EH (cell line): ENCODE data around the gene MNX1.

Experiments
- DNase-seq: peaks from one replicate; pipeline ENCODE4 v3.0.0-alpha.2; 2015; ENCODE audit warnings: low read depth

Gene MNX1

DNA sequence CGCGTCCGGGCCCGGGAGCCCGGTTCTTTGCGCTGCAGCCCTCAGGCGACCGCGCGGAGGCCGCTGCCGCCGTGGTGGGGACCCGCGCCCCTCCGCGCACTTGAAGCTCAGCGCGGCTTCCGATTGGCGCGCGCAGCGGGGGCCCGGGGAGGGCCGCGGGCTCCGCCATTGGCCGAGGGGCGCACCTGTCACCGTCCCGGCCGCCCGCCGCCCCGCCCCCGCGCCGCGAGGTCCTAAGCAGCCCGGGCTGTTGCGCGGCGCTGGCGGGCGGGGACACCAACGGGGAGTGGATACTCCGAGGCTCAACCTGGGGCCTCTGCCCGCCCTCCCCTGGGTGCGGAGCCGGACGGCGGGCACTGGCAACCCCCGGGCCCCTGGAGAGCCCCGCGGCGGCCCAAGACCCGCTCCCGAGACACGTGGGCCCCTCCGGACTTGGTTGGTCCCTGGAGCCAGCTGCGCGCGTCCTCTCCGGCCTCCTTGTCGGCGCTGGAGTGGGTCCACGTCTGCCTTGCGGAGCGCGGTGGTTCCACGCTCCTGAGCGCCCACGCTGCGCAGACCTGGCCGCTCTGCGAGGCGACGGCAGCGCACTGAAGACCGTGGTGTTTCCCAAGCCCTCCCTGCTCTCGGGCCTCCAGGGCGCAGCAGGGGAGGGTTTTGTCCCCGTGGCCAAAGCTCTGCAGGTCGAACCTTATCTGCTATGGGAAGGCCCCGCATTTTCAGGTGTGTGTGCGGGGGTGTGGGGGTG lies at the start of gene MNX1:
Gene MNX1 (minus strand): TSS at position 76 of the 745 bp plus-strand sequence. CDS start 313 bp downstream, outside the sequence.
- DNase-seq: no peak

DNA sequence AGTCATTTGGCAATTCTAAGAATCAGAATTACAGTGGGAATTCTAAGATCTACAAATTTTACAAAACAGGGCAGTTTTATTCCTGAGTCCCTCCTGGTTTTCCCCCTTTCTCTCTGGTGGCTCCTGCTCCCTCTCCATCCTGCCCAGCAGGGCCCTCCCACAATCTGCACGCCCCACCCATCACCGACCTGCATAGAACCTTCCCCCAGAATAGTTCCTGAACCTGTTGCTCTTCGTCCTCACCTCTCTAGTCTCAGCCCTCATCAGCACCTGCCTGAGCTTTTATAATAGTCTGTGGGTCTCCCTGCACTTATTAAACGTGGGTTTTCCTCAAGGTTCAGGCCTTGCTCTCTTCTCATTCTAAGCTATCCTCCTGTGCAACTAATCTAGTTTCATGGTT lies 49.1 kb upstream of the MNX1 start:
- DNase-seq: no peak

DNA sequence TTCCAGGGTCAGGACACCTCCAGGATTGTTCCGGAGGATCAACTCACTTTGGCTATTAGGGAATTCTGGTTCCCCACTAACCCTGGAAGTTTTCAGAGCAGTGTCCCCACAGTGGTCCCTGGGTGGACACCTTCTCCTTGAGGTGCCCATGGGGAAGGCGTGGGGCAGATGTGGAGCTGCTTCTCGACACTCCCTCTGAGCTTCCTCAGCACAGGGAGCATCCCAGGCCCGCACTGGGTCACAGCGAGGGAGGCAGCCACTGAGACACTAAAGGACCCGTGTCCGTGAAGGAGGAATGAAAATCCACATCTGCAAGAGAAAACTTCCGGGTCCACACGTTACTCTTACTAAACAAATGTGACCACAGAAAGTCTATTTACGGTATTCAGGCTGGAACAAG lies 48.2 kb upstream of the MNX1 start:
- no peak for DNase-seq

DNA sequence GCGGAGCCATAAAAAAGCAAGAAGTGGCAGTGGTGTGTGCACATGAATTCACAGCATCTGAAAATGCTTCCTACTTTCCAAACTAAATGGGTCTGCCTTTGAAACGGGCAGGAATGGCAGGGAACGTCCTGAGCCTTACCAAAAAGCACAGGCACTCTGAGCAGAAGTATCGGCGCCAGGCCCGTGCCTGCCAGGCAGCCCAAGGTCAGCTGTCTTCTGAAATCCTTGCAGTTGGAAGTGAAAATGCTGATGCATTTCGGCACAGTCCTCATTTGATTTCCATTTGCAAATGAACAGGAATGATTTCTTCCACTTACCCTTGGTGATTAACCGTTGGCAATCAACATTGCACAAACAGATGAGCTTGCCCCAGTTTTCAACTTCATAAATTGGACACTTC lies 47.6 kb upstream of the MNX1 start:
- no peak for DNase-seq

DNA sequence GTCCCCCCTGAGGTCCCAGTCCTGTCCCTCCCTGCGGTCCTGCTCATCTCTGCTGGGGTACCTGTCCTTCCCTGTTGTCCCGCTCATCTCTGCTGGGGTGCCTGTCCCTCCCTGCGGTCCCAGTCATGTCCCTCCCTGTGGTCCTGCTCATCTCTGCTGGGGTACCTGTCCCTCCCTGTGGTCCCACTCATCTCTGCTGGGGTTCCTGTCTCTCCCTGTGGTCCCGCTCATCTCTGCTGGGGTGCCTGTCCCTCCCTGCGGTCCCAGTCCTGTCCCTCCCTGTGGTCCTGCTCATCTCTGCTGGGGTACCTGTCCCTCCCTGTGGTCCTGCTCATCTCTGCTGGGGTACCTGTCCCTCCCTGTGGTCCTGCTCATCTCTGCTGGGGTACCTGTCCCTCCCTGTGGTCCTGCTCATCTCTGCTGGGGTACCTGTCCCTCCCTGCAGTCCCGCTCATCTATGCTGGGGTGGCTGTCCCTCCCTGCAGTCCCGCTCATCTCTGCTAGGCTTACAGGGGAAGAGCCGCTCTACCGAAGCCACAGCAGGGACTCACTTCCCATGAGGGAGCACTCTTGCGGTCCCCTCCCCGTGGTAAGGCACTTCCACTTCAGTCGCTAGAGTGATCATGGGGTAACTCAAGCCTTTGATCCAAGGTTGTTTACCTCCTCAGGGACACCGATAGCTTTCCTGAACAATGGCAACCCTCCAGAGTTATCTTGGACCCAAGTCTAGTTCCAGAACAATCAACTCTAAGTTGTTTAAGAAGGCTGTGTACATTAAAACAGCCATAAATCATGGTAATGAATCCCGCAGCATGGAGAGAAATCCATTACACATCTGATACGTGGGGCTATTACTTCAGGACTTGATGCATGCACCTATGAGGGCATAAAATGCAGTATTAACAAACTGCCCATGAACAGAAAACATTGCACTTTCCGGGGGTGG lies 46.8 kb upstream of the MNX1 start:
- DNase-seq: no peak

DNA sequence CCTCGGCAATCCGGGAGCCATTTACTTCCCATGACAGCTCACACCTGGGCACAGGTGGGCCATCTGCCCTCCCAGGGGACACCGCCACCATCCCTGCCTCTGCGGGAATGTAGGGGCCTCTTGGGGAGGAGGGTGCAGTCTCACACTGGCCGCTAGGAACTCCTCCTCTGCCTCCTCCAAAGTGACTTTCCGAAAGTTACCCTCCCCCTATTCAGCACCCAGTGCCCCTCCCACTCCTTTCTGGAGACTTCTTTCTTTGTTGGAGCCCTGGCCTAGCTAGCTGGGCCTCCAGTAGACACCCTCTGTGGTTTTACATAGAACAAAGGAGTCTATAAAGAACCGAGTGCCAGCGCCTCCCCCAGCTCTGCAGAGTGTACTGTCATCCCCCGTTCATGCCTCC lies 45.8 kb upstream of the MNX1 start:
- no peak for DNase-seq

DNA sequence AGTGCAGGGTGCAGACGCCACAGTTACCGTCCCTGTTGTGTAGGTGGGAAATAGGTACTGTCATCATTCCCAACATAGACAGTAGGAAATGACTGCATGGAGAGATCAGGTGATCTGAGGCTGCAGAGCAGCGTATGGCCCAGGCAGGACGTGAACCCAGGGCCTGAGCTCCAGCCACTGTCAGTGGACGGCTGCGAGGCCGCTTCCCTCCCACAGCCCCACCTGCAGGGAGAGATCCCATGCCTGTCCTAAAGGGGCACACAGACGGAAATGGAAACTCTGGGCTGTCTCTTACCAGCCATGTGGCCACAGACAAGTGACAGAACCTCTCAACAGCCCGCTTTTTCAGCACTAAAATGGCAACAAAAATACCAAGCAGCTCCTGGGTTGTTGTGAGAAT lies 44.5 kb upstream of the MNX1 start:
- no peak for DNase-seq

DNA sequence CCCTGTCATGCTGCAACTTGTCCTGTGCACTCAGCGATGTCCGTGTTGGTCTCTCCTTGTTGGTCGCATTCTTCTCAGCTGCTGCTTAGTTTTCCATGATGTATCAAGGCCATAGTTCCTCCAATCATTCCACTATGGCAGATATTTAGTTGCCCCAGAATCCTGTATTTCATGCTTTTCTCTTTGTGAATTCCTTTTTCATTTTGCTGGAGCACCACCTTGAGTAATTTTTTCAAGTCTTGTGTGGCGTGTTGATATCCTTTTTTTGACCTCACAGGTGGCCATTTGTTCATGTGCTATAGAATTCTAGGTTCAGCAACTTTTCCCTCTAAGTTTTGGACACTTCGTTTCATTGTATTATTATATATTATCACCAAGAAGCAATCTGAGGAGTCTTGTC lies 42.7 kb upstream of the MNX1 start:
- DNase-seq: no peak

DNA sequence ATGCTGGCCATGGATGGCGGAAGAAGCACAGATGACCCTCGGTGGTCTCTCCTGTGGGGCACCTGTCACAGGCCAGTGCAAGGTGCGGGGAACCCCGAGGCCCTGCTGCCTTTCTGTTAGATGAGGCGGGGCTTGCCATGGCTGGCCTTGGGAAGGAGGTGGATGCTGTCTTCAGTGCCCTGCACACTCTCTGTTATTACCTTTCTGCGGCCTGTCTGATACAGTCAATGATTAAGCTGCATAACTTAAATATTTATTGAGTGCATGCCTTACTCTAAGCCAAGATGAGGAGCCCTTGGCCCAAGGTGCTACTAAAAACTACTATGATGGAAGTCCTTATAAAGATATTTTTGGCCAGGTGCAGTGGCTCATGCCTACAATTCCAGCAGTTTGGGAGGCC lies 36.7 kb upstream of the MNX1 start:
- DNase-seq: no peak

DNA sequence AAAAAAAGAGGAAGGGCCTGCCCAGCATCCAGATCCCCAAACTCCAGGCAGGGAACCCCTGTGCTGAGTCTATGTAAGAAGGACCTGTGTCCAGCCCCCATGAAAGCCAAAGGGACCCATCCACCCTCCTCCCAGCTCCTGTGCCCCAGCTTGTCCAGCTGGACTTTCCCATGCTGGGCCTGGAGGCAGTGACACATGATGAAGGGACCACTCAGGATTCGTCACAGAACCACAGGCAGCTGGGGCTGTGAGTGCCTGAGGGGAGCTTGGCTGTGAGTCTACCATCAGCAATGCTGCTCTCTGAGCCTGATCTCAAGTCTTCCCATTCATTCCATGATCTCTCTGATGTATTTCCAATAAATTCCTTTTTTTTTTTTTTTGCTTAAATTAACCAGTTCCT lies 36.2 kb upstream of the MNX1 start:
- DNase-seq: peak; percentile 89

DNA sequence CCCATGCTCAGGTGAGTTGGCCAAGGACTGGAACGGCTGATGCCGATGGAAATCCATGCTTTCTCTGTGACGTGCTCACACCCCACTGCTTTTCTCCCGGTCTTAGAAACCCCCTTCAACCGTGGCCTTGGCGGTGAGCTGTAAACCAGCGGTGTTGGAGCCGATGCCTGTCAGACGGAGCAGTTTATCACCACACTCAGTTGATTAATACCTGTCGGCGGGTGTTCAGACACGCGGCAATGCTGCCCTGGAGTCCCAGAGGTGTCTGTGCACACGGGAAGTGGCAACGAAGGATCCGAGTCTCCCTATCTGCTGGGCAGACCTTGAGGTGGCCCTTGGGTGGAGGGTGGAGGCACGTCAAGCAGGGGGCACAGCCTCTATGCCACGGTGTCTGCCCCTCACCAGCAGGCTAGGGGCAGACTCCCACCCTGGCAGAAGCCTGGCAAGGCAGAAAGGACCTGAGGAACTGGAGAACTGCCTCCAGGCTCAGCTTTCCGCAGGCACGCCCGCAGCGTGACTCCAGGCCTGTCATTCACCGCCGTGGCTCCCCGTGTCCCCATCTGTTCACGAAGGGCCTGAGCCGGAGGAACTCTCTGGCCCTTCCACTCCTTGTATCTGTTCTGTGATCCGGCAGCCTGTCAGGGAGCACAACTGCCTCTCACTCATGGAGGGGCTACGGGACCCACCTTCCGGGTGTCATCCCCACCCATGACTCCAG lies 34.6 kb upstream of the MNX1 start:
- no peak for DNase-seq

DNA sequence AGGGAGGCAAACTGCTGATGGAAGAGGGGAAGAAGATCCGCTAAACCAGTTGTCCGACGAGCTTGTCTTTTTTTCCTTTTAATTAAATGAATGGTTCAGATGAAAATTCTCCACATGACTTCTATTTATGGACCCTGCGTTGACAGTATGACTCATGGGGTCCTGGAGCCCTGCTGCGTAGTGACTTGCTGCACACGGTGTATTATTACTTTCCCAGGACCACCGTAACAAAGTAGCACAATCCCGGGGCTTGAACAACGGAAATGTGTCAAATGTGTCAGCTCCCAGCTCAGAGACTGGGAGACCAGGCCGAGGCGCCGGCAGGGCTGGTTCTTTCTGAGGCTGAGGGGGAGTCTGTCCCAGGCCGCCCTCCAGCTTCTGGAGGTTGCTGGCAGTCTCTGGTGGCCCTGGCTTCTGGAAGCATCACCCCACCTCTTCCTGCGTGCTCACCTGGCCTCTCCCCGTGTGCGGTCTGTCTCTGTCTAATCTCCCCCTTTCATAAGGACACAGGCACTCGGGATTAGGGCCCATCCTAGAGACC lies 33.8 kb upstream of the MNX1 start:
- no peak for DNase-seq

DNA sequence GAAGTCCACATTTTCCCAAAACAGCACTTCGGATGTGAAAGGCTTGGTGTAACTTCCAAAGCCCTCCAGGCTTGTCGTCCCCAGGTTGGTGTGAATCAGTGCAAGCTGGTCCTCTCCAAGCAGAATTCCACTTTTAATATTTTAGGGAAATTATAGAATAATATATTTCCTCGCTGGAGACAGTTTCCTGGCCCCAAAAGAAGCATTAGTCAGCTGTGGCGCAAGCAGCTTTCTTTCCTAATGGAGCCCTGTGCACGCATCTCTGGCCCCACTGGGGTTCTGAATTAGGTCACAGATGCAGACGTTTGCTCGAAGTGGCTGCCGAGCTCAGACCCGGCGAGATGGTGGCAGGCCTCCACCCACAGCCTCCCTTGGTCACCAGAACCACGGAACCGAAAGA lies 33.3 kb upstream of the MNX1 start:
- DNase-seq: peak; percentile 30

DNA sequence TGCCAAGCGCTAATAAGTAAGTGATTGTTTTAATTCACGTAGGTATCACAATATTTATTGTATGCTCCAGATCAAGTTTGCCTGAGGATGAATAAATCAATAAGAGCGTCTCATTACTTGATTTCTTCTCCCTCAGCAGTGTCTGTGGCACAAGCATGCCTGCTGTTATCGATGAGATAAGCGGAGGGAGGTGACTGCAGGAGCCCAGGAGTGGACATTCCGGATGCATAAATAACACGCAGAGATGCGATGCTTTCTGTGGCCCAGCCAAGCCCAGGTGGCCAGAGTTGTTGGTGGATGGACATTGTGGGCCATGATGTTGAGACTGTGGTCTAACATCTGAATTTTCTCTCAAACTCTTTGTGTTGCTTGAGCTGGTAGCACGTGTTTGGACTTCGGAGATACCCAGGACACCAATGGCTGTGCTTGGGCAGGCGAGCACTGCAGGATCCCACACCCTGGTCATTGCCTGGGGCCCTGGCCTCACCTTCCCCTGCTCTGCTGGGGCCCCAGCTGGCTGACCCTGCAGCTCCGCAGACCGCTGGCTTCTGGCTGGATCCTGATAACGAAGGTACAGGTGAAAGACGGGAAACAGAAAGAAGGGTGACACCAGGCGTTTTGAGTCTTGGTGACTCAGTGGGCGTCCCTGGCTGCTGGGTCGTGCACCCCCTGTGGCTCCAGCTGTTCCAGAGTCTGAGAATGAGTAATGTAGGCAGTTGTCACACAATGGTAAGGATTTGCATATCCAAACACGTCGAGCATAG lies 31.2 kb upstream of the MNX1 start:
- no peak for DNase-seq

DNA sequence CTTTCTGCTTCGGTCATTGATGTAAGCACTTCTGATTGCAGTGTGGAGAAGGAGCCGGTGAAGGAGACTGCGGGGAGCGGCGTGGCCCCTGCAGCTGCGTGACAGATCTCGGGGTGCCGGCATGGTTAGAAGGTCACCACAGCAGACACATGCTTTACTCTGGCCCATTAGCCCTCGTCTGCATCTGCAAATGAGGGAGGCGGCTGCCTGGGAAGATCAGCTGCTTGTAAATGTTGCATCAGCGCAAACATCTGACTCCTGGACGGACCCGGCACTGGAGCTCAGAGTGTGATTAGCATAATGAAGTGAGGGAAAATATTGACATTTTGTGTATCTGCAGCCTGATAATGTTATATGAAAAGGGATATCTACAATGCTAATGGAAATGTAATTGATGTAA lies 30.5 kb upstream of the MNX1 start:
- DNase-seq: no peak

DNA sequence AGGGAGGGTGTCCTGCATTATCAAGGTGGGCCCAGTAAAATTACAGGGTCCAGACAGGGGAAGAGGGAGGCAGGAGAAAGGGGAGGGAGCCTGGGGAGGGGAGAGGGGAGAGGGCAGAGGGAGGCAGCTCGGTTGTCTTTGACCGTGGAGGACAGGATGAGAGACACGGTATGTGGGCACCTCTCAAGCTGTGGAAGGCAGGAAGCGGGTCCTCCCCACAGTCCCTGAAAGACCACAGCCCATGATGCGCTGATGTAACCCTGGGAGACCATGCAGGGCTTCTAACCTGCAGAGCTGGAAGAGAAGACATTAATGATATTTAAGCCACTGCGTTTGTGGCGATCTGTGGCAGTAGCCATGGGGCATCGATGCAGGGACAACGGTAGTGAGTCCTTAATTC lies 27.2 kb upstream of the MNX1 start:
- DNase-seq: no peak

DNA sequence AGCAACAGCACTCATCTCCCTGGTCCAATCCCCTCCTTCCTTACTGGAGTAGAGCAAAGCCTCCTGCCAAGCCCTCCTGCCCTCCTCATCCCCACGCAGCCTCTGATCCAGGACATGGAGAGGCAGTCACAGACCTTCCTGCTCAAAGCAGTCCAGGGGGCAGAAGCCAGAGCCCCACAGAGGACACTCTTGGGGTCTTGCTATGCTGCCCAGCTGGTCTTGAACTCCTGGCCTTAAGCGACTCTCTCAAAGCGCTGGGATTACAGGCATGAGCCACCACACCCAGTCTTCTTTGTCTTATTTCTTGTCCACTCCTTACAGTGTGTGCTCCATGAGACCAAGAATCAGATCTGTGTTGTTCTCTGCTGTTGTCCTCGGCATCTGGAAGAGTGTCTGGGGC lies 26.6 kb upstream of the MNX1 start:
- no peak for DNase-seq

DNA sequence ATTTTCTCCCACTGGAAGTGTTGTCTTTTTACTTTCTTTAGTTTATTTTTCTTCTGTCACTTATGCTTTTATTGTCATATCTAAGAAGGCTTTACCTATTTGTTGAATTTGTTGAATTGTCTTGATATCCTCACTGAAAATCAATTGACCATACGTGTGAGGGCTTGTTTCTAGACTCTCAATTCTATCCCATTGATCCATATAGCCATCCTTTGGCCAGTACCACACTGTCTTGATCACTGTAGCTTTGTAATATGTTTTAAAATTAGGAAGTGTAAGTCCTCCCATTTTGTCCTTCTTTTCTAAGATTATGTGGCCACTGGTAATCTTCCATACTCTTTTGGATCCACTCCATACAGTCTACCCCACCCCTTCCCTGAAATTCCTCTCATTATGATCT lies 25.5 kb upstream of the MNX1 start:
- no peak for DNase-seq

DNA sequence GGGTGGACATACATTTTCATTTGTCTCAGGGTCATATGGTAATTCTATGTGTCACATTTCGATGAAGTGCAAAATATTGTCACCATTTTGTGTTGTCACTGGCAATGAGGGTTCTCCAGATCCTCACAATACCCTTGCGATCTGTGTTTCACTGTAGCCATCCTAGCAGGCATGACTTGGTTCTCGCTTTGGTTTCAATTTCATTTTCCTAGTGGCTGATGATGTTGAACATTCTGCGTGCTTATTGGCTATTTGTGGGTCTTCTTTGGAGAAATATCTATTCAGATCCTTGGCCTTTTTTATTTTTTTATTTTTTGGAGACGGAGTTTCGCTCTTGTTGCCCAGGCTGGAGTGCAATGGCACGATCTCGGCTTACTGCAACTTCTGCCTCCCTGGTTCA lies 24.8 kb upstream of the MNX1 start:
- no peak for DNase-seq

DNA sequence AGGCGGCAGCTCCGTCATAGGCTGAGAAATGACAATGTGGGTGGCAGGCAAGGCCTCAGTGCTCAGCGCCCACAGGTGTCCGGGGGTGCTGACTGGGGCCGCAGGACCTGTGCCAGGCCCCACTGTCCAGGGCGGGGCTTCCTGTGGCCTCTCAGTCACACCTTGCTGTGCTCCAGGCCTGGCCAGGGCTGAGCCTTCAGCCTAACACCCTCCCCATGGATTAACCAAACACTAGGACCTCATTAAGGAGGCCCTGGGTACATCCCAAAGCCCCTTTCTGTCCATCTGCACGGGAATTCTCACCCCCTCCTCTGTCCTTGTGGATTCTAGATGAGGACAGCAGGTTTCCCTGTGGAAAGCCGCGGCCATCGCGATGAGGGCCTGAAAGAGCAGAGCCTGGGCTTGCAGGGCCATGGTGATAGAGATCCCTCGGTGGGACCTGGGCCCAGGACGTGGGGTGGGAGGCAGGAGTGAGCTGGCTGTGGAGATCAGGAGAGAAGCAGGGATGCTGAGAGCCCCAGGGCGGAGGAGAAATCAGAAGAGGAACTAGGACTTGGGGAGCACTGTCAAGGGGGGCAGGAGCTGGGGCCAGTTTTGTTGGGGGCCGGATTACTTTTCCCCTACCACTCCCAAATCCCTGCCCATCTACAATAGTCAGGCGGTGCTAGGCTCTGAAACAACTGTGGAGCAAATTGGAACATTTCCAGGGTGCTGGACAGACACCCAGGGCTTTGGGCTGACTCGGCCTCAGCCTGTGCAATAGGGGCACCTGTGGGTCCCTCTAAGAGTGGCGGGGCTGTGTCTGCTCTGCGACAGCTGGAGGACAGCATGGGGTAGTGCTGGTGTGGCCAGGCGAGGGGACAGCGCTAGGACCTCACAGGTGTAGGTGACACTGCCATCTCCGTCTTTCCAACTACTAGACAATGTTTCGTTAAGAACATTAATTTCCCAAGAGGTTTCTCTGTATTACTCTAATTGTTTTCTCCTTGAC lies 23.3 kb upstream of the MNX1 start:
- no peak for DNase-seq
